ENCODE results near the gene LRRC4B. TPM values are rescaled to one million over a fixed set of nuclear protein-coding genes. Genes with fewer than 3 reads are reported as not detected.

LRRC4B gene
- total RNA-seq, 1 donor from 2014 or later = not detected

Other genes starting within 250 kb of the LRRC4B start
- 9.4 and 9.5 TPM in 2 replicates for gene KCNC3, start 239.1 kb downstream of the LRRC4B start, total RNA-seq
- 2.0 and 2.2 TPM in 2 replicates for gene NAPSA, start 202.8 kb downstream of the LRRC4B start, total RNA-seq
- gene NR1H2, start 192.0 kb downstream of the LRRC4B start, total RNA-seq = 63.5 and 64.3 TPM in 2 replicates
- gene POLD1, start 184.1 kb downstream of the LRRC4B start, total RNA-seq = 140 and 141 TPM in 2 replicates
- gene SPIB, start 149.5 kb downstream of the LRRC4B start, total RNA-seq = 0.68 and 0.91 TPM in 2 replicates
- 0.07 and 0.36 TPM in 2 replicates for gene MYBPC2, start 135.5 kb downstream of the LRRC4B start, total RNA-seq
- 68.3 and 70.8 TPM in 2 replicates for gene EMC10, start 91.9 kb downstream of the LRRC4B start, total RNA-seq
- 0.23 and 0.36 TPM in 2 replicates for gene GARIN5A, start 91.6 kb downstream of the LRRC4B start, total RNA-seq
- 32.4 and 34.0 TPM in 2 replicates for gene JOSD2, start 57.2 kb downstream of the LRRC4B start, total RNA-seq
- not detected in 2 replicates for gene ASPDH, start 54.5 kb downstream of the LRRC4B start, total RNA-seq
- gene SYT3, start 71.4 kb upstream of the LRRC4B start, total RNA-seq = not detected in 2 replicates
- gene C19orf81, start 81.0 kb upstream of the LRRC4B start, total RNA-seq = 0.59 TPM in 1 of 2 replicates, not detected in the other
- not detected in 2 replicates for gene SHANK1, start 151.4 kb upstream of the LRRC4B start, total RNA-seq
- 1.2 and 1.7 TPM in 2 replicates for gene CLEC11A, start 154.9 kb upstream of the LRRC4B start, total RNA-seq
- gene GPR32, start 202.0 kb upstream of the LRRC4B start, total RNA-seq = not detected in 2 replicates
- not detected in 2 replicates for gene ACP4, start 222.0 kb upstream of the LRRC4B start, total RNA-seq